K562 (cell line): ENCODE data around the gene ZBTB46. TPM values are rescaled to one million over a fixed set of nuclear protein-coding genes. Genes with fewer than 3 reads are reported as not detected.

Experiments
- DMBX1 ChIP-seq: fragments of 250-450 bp; sonication (Bioruptor Pico); IDR thresholded peaks from 2 replicates; pipeline ENCODE4 v1.8.0; 2022; ENCODE audit warnings: inconsistent platforms, mild to moderate bottlenecking, moderate library complexity, borderline replicate concordance
- GTF2E2 ChIP-seq: fragments of 200-800 bp; sonication (Bioruptor generic); IDR thresholded peaks from 2 replicates; pipeline ENCODE4 v1.6.1; 2016; ENCODE audit warnings: missing genetic modification characterization, missing compliant biosample characterization
- L3MBTL2 ChIP-seq: fragments of 450-650 bp; IDR thresholded peaks from 2 replicates; pipeline ENCODE4 v1.6.1; 2016; ENCODE audit warnings: mild to moderate bottlenecking, moderate library complexity
- MXI1 ChIP-seq: IDR thresholded peaks from 2 replicates; pipeline ENCODE4 v1.6.1; 2011; ENCODE audit warnings: low read depth, mild to moderate bottlenecking, improper control_type of control experiment, low read length
- NR4A1 ChIP-seq, 2 experiments: fragments of 250-450 bp in 1 of 2; fragments of 450-650 bp in 1 of 2; sonication (Bioruptor Pico) in 1 of 2; IDR thresholded peaks; 2 replicates each; pipeline versions ENCODE4 v1.4.0 to v1.6.1; 2016 to 2020; ENCODE audit warnings: mild to moderate bottlenecking in 2 of 2, missing compliant biosample characterization in 1 of 2, missing genetic modification characterization in 1 of 2, moderate library complexity in 1 of 2
- SIN3B ChIP-seq: fragments of 450-650 bp; IDR thresholded peaks from 2 replicates; pipeline ENCODE4 v1.6.1; 2017; ENCODE audit warnings: low read depth, mild to moderate bottlenecking, moderate library complexity
- SP1 ChIP-seq: sonication (generic); formaldehyde crosslinking; IDR thresholded peaks from 2 replicates; pipeline ENCODE4 v1.8.1; 2022; ENCODE audit warnings: mild to moderate bottlenecking, missing genetic modification reagents
- SUPT5H ChIP-seq: fragments of 450-650 bp; IDR thresholded peaks from 2 replicates; pipeline ENCODE4 v1.6.1; 2016
- TARDBP ChIP-seq: fragments of 450-650 bp; IDR thresholded peaks from 2 replicates; pipeline ENCODE4 v1.6.1; 2016
- ZNF431 ChIP-seq: sonication (generic); formaldehyde crosslinking; IDR thresholded peaks from 2 replicates; pipeline ENCODE4 v1.8.0; 2022; ENCODE audit warnings: mild to moderate bottlenecking, missing genetic modification reagents
- polyA plus RNA-seq, 8 experiments: library from polyadenylated mRNA; depleted of rRNA in 4 of 8; stranded (reverse) in 5 of 8; unstranded in 3 of 8; fragments of >200 nt; fragmentation: Nextera tagmentation in 2 of 8; fragmentation: Illumina TruSeq in 1 of 8; extraction: Ambion mirVana in 2 of 8; extraction: Trizol in 1 of 8; gene quantifications; 2 replicates each; pipeline versions ENCODE4 v1.2.1 to v1.2.3, GENCODE V29; 2011 to 2014; ENCODE audit warnings: inconsistent platforms in 1 of 8, missing spikeins in 1 of 8
- total RNA-seq, 7 experiments: library from RNA; depleted of rRNA in 6 of 7; stranded (reverse); fragments of >200 nt in 6 of 7; fragmentation: Illumina TruSeq in 2 of 7; extraction: Trizol in 2 of 7; gene quantifications; 2 replicates each; pipeline versions ENCODE4 v1.2.1 to v1.2.3, GENCODE V29; 2011 to 2021; ENCODE audit warnings: low replicate concordance in 1 of 7
- TF ChIP-seq, protein P1 (sequence below), 2 experiments: IDR thresholded peaks; 2 replicates each; pipeline ENCODE4 v1.6.1; 2012; ENCODE audit warnings: improper control_type of control experiment in 2 of 2, low read depth in 2 of 2, low read length in 2 of 2, borderline replicate concordance in 1 of 2
- TF ChIP-seq, protein P2 (sequence below), 3 experiments: fragments of 200-800 bp in 1 of 3; sonication (Bioruptor generic) in 1 of 3; sonication (generic) in 1 of 3; formaldehyde crosslinking in 1 of 3; IDR thresholded peaks; 2 replicates each; pipeline versions ENCODE4 v1.6.1 to v1.8.0; 2016 to 2022; ENCODE audit warnings: mild to moderate bottlenecking in 2 of 3, missing compliant biosample characterization in 2 of 3, missing genetic modification characterization in 2 of 3, missing genetic modification reagents in 1 of 3
- TF ChIP-seq, protein P3 (sequence below): fragments of 450-650 bp; IDR thresholded peaks from 2 replicates; pipeline ENCODE4 v1.6.1; 2017; ENCODE audit warnings: antibody characterized with exemption
- TF ChIP-seq, protein P4 (sequence below): sonication (generic); IDR thresholded peaks from 2 replicates; pipeline ENCODE4 v1.6.1; 2016
- TF ChIP-seq, protein P5 (sequence below), 3 experiments: fragments of 200-800 bp in 1 of 3; fragments of 250-450 bp in 1 of 3; fragments of 450-650 bp in 1 of 3; sonication (Bioruptor Pico) in 1 of 3; sonication (Bioruptor generic) in 1 of 3; formaldehyde crosslinking in 1 of 3; IDR thresholded peaks; 2 replicates each; pipeline versions ENCODE4 v1.6.1 to v1.8.0; 2016 to 2022; ENCODE audit warnings: mild to moderate bottlenecking in 2 of 3, missing genetic modification characterization in 2 of 3, missing compliant biosample characterization in 1 of 3, moderate library complexity in 1 of 3

The ZBTB46 gene
- total and polyA plus RNA-seq, 9 of the 15 experiments (the other 6 are each of a cell fraction or from before 2014, with no cell fraction given), result 0.29 to 4.1 (median 1.1) TPM

DNA sequence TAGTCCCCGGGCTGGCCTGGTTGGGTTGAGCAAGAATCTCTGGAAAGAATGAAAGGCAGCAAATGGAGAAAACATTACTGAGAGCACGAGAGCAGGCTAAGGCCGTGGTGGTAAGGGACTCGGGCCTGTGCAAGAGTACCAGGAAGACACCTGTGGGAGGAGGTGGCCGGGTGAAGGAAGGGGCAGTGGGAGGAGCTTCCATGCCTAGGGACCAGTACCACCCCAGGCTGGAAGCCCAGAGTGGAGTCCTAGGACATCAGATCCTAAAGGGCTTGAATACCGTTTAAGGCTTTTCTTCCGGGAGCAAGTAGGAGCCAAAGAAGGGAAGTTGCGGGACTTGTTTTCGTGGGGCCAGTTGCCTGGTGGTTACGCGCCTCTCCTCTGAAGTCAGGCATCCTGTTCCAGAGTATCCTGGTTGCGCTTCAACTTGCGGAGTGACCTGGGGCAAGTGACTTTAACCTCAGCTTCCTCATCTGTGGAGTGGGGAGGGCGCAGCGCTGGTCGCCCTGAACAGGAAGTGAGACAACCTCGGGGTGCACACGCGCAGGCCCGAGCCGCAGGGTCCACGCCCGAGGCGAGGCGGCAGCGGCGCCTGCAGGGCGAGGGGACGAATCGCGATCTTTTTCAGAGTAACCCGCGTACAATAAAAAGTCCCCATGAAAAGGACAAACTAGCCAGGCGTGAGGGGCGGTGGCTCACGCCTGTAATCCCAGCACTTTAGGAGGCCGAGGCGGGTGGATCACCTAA lies 32.9 kb upstream of the ZBTB46 start (continued):
- TF ChIP-seq, protein P1, sequence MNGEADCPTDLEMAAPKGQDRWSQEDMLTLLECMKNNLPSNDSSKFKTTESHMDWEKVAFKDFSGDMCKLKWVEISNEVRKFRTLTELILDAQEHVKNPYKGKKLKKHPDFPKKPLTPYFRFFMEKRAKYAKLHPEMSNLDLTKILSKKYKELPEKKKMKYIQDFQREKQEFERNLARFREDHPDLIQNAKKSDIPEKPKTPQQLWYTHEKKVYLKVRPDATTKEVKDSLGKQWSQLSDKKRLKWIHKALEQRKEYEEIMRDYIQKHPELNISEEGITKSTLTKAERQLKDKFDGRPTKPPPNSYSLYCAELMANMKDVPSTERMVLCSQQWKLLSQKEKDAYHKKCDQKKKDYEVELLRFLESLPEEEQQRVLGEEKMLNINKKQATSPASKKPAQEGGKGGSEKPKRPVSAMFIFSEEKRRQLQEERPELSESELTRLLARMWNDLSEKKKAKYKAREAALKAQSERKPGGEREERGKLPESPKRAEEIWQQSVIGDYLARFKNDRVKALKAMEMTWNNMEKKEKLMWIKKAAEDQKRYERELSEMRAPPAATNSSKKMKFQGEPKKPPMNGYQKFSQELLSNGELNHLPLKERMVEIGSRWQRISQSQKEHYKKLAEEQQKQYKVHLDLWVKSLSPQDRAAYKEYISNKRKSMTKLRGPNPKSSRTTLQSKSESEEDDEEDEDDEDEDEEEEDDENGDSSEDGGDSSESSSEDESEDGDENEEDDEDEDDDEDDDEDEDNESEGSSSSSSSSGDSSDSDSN (IDR thresholded peaks at IDR 0.05; ENCODE audit: borderline replicate concordance in 1 of 2, low read depth in 2 of 2, low read length in 2 of 2), result 0 out of 4 replicates have a peak, but pooled peaks of 1 of the 2 experiments have one; percentile 24
- TF ChIP-seq L3MBTL2, result peak; percentile 74
- TF ChIP-seq, protein P2, sequence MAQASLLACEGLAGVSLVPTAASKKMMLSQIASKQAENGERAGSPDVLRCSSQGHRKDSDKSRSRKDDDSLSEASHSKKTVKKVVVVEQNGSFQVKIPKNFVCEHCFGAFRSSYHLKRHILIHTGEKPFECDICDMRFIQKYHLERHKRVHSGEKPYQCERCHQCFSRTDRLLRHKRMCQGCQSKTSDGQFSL (CRISPR knock-in tag; IDR thresholded peaks at IDR 0.05), result peak; percentile 50; the same call in 1 of the 2 replicates
- TF ChIP-seq, protein P2 (tag; IDR thresholded peaks at IDR 0.05), result no peak
- TF ChIP-seq MXI1, result no peak
- TF ChIP-seq, protein P3, sequence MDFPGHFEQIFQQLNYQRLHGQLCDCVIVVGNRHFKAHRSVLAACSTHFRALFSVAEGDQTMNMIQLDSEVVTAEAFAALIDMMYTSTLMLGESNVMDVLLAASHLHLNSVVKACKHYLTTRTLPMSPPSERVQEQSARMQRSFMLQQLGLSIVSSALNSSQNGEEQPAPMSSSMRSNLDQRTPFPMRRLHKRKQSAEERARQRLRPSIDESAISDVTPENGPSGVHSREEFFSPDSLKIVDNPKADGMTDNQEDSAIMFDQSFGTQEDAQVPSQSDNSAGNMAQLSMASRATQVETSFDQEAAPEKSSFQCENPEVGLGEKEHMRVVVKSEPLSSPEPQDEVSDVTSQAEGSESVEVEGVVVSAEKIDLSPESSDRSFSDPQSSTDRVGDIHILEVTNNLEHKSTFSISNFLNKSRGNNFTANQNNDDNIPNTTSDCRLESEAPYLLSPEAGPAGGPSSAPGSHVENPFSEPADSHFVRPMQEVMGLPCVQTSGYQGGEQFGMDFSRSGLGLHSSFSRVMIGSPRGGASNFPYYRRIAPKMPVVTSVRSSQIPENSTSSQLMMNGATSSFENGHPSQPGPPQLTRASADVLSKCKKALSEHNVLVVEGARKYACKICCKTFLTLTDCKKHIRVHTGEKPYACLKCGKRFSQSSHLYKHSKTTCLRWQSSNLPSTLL, result no peak
- peak; percentile 57; the same call in 1 of the 2 replicates for TF ChIP-seq SIN3B
- no peak; the same call in 1 of the 2 replicates for TF ChIP-seq ZNF431 (CRISPR knock-in tag)
- TF ChIP-seq TARDBP, result peak; percentile 71; the same call in 1 of the 2 replicates
- TF ChIP-seq SUPT5H, result no peak
- 0 out of 2 replicates have a peak, but pooled peaks have one; percentile 22 for TF ChIP-seq GTF2E2
- TF ChIP-seq, protein P4, sequence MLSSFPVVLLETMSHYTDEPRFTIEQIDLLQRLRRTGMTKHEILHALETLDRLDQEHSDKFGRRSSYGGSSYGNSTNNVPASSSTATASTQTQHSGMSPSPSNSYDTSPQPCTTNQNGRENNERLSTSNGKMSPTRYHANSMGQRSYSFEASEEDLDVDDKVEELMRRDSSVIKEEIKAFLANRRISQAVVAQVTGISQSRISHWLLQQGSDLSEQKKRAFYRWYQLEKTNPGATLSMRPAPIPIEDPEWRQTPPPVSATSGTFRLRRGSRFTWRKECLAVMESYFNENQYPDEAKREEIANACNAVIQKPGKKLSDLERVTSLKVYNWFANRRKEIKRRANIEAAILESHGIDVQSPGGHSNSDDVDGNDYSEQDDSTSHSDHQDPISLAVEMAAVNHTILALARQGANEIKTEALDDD, result peak; percentile 41; the same call in 1 of the 2 replicates
- TF ChIP-seq SP1 (CRISPR knock-in tag), result peak; percentile 66
- TF ChIP-seq, protein P5, sequence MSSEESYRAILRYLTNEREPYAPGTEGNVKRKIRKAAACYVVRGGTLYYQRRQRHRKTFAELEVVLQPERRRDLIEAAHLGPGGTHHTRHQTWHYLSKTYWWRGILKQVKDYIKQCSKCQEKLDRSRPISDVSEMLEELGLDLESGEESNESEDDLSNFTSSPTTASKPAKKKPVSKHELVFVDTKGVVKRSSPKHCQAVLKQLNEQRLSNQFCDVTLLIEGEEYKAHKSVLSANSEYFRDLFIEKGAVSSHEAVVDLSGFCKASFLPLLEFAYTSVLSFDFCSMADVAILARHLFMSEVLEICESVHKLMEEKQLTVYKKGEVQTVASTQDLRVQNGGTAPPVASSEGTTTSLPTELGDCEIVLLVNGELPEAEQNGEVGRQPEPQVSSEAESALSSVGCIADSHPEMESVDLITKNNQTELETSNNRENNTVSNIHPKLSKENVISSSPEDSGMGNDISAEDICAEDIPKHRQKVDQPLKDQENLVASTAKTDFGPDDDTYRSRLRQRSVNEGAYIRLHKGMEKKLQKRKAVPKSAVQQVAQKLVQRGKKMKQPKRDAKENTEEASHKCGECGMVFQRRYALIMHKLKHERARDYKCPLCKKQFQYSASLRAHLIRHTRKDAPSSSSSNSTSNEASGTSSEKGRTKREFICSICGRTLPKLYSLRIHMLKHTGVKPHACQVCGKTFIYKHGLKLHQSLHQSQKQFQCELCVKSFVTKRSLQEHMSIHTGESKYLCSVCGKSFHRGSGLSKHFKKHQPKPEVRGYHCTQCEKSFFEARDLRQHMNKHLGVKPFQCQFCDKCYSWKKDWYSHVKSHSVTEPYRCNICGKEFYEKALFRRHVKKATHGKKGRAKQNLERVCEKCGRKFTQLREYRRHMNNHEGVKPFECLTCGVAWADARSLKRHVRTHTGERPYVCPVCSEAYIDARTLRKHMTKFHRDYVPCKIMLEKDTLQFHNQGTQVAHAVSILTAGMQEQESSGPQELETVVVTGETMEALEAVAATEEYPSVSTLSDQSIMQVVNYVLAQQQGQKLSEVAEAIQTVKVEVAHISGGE (CRISPR knock-in tag; IDR thresholded peaks at IDR 0.05), result peak in 1 of 3 experiments; percentile 35; a peak in 1 of 6 replicates
- TF ChIP-seq NR4A1 (CRISPR knock-in tag; IDR thresholded peaks at IDR 0.05), result 0 out of 2 replicates have a peak, but pooled peaks have one; percentile 13
- TF ChIP-seq NR4A1 (tag; IDR thresholded peaks at IDR 0.05), result no peak
- TF ChIP-seq DMBX1 (CRISPR knock-in tag), result peak; percentile 58; the same call in 1 of the 2 replicates
